Stomach (tissue), 9 donors: ENCODE results near the gene PALD1. TPM values are rescaled to one million over a fixed set of nuclear protein-coding genes. Genes with fewer than 3 reads are reported as not detected.

Source experiments
- DNase-seq, 2 donors: peaks; one replicate each; pipeline versions ENCODE4 v3.0.0 to v3.0.0-alpha.2; 2013 to 2019
- H3K27ac ChIP-seq, 5 donors: fragments of 200-600 bp in 4 of 5; sonication (generic) in 4 of 5; one replicate each; pipeline ENCODE4 v1.5.1; 2013 to 2019; ENCODE audit warnings: mild to moderate bottlenecking in 1 of 5, moderate library complexity in 1 of 5
- H3K27me3 ChIP-seq, 3 donors: fragments of 200-600 bp; sonication (generic); one replicate each; pipeline ENCODE4 v1.5.1; 2017 to 2019; ENCODE audit warnings: mixed run types in 1 of 3
- H3K36me3 ChIP-seq, 4 donors: fragments of 200-600 bp; sonication (generic); 1 replicate in 3 of 4; 2 replicates in 1 of 4; pipeline ENCODE4 v1.5.1; 2016 to 2019
- H3K4me1 ChIP-seq, 4 donors: fragments of 200-600 bp; sonication (generic); one replicate each; pipeline ENCODE4 v1.5.1; 2016 to 2019
- H3K4me3 ChIP-seq, 4 donors: fragments of 200-600 bp; sonication (generic) in 3 of 4; one replicate each; pipeline ENCODE4 v1.5.1; 2016 to 2019; ENCODE audit warnings: mild to moderate bottlenecking in 1 of 4
- H3K9me3 ChIP-seq, 4 donors: fragments of 200-600 bp; sonication (generic); one replicate each; pipeline ENCODE4 v1.5.1; 2016 to 2019
- CTCF ChIP-seq, 7 experiments: fragments of 450-650 bp in 4 of 7; fragments of 200-600 bp in 3 of 7; sonication (generic) in 3 of 7; IDR thresholded peaks; one replicate each; pipeline ENCODE4 v1.5.1; 2016 to 2019; ENCODE audit warnings: antibody characterized with exemption in 7 of 7, control low read depth in 2 of 7, mild to moderate bottlenecking in 1 of 7
- EP300 ChIP-seq: sonication (generic); formaldehyde crosslinking; IDR thresholded peaks from one replicate; pipeline ENCODE4 v1.6.1; 2017; ENCODE audit warnings: antibody characterized with exemption
- POLR2A ChIP-seq, 4 donors: fragments of 450-650 bp; IDR thresholded peaks; one replicate each; pipeline ENCODE4 v1.6.1; 2016; ENCODE audit warnings: antibody characterized with exemption in 4 of 4, control low read depth in 2 of 4, mild to moderate bottlenecking in 1 of 4, moderate library complexity in 1 of 4
- POLR2AphosphoS5 ChIP-seq, 3 donors: sonication (generic); formaldehyde crosslinking; IDR thresholded peaks; one replicate each; pipeline ENCODE4 v1.6.1; 2016; ENCODE audit warnings: antibody characterized with exemption in 3 of 3
- WGBS, 5 donors: extraction: QIAGEN DNeasy Blood & Tissue Kit in 3 of 5; methylation state at CpG; one replicate each; pipeline versions ENCODE4 v1.1.5 to v1.1.7; 2013 to 2018; 5-methylcytosine and 5-hydroxymethylcytosine counted together
- intact Hi-C: fragments of 100-400 bp; cut with DNase I; formaldehyde crosslinking; loops from one replicate; pipeline ENCODE4 v1.15.1; 2023; ENCODE audit warnings: low total_unique reads
- polyA plus RNA-seq, 3 donors: library from polyadenylated mRNA; stranded (reverse); fragments of 200-250 nt; gene quantifications; one replicate each; pipeline ENCODE4 v1.2.3, GENCODE V29; 2013
- total RNA-seq, 5 donors: library from RNA; depleted of rRNA; stranded (reverse); fragments of >200 nt; gene quantifications; one replicate each; pipeline versions ENCODE4 v1.1.0 to v1.2.3, GENCODE V29; 2014 to 2016
- donor health status: healthy with polysubstance abuse.
- donor health status: Bipolar disorder and iron deficiency.
- donor health status: healthy.

The PALD1 gene
- total and polyA plus RNA-seq, 8 donors, result 2.4 to 25.1 (median 4.0) TPM

GRCh38 chr10:70504521-70505358 is 26.2 kb downstream of the PALD1 start:
- TF ChIP-seq CTCF (IDR thresholded peaks at IDR 0.05) (no peak), EP300 (no peak), POLR2AphosphoS5 (IDR thresholded peaks at IDR 0.05) (no peak), POLR2A (IDR thresholded peaks at IDR 0.05) (no peak)
- Histone ChIP-seq H3K9me3 (no peaks in the 10 kb centered on the region), H3K4me1 (peaks cover 10 to 57% (median 24%) of the 10 kb centered on the region in 4 donors), H3K4me3 (no peak overlapping the region), H3K27ac (peak overlapping the region in 1 of 5 donors; percentile 76), H3K36me3 (no peaks in the 10 kb centered on the region), H3K27me3 (no peaks in the 10 kb centered on the region)
- DNase-seq, result no peak
- WGBS, 5 donors, result 77 to 86% (median 83%) methylated on average over 12 of the region's 12 CpGs
- intact Hi-C loops, result no loop called here

- H3K27ac ChIP-seq, result peak overlapping the region in 1 of 5 donors; percentile 76
- no peak overlapping the region for H3K4me3 ChIP-seq
- TF ChIP-seq POLR2AphosphoS5 (IDR thresholded peaks at IDR 0.05) (no peak), POLR2A (IDR thresholded peaks at IDR 0.05) (no peak)
- no peaks in the 10 kb centered on the region for H3K36me3 ChIP-seq
- 80 to 94% (median 88%) methylated on average over 9 of the region's 9 CpGs for WGBS, 5 donors
- no peak for DNase-seq
- H3K27me3 ChIP-seq, result no peaks in the 10 kb centered on the region
- intact Hi-C loops, result no loop called here
- no peaks in the 10 kb centered on the region for H3K9me3 ChIP-seq
- H3K4me1 ChIP-seq, result peaks cover 19 to 57% (median 29%) of the 10 kb centered on the region in 4 donors
Measured at GRCh38 chr10:70505908-70506307, 27.3 kb downstream of the PALD1 start.

- TF ChIP-seq POLR2AphosphoS5 (IDR thresholded peaks at IDR 0.05), result no peak
- no peak for TF ChIP-seq EP300
- no peak for TF ChIP-seq POLR2A (IDR thresholded peaks at IDR 0.05)
- TF ChIP-seq CTCF (IDR thresholded peaks at IDR 0.05), result no peak
- no peak for DNase-seq
- H3K9me3 ChIP-seq, result no peaks in the 10 kb centered on the region
- H3K4me3 ChIP-seq, result no peak overlapping the region
- no peaks in the 10 kb centered on the region for H3K36me3 ChIP-seq
- no peaks in the 10 kb centered on the region for H3K27me3 ChIP-seq
- H3K27ac ChIP-seq, result peak overlapping the region in 3 of 5 donors; percentile 61 to 76 (median 66)
- H3K4me1 ChIP-seq, result peaks cover 29 to 73% (median 42%) of the 10 kb centered on the region in 4 donors
- intact Hi-C loops, result no loop called here
- WGBS, 5 donors, result 72 to 82% (median 77%) methylated on average over 6 of the region's 6 CpGs
Measured at GRCh38 chr10:70507966-70508365, 29.4 kb downstream of the PALD1 start.

- Histone ChIP-seq H3K27me3 (no peaks in the 10 kb centered on the region), H3K4me3 (no peak overlapping the region), H3K9me3 (no peaks in the 10 kb centered on the region), H3K36me3 (no peaks in the 10 kb centered on the region), H3K27ac (peak overlapping the region; percentile 1 to 76 (median 61)), H3K4me1 (peaks cover 29 to 78% (median 48%) of the 10 kb centered on the region in 4 donors)
- intact Hi-C loops, result no loop called here
- peak in 1 of 3 donors; percentile 19 for TF ChIP-seq POLR2AphosphoS5 (IDR thresholded peaks at IDR 0.05)
- TF ChIP-seq CTCF (IDR thresholded peaks at IDR 0.05), result no peak
- no peak for TF ChIP-seq POLR2A (IDR thresholded peaks at IDR 0.05)
- no peak for TF ChIP-seq EP300
- 16 to 27% (median 22%) methylated on average over 8 to 14 of the region's 14 CpGs for WGBS, 5 donors
- DNase-seq, result peak; percentile 31 to 81
Measured at GRCh38 chr10:70508912-70509756, 30.6 kb downstream of the PALD1 start.
